Right lobe of liver (tissue), 4 donors: ENCODE results near the gene SEMA4B.

Experiments used
- POLR2A ChIP-seq: fragments of 450-650 bp; IDR thresholded peaks from one replicate; pipeline ENCODE4 v1.6.1; 2017; ENCODE audit warnings: antibody characterized with exemption, mild to moderate bottlenecking
- TF ChIP-seq, protein P1 (sequence below), 4 donors: fragments of 200-600 bp in 3 of 4; fragments of 450-650 bp in 1 of 4; IDR thresholded peaks; one replicate each; pipeline versions ENCODE4 v1.5.1 to v1.8.0; 2016 to 2022; ENCODE audit warnings: antibody characterized with exemption in 4 of 4, mild to moderate bottlenecking in 2 of 4
- donor health status: DM: no; HTN: no; CAD: no.
- donor health status: DM: no; HTN: no; CAD: no.
- donor health status: DM: no; HTN: yes; CAD: no.

DNA sequence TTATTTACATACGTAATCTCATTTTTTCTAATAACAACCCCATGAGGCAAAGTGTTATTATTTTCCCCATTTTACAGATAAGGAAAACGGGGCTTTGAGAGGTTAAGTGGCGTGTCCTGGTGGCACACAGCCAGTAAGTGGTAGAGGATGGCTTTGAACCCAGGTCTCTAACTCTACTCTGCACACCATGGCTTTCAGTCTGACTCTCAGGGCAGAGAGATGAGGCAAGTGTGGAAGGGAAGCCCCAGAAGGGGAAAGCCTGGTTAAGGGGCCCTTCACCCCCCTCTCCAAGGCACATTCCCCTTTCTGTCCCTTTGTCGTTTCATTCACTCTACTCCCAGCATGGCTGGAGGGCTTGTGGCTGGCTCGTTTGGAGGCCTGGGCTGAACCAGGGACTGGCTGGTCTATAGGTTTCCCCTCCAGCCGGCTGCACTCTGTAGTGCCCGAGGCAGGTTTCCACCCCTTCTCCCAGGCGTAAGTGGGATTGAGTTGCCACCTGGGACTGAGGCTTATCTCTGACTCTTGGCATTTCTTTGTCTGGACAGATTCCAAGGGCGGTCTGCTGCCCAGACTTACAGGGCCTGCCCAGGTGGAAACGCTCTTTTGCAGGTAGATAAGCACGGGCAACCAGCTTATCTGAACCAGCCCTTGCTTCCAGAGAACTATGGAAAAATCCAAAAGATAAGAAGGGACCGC lies 12.1 kb downstream of the SEMA4B start:
- no peak for TF ChIP-seq POLR2A
- TF ChIP-seq, protein P1, sequence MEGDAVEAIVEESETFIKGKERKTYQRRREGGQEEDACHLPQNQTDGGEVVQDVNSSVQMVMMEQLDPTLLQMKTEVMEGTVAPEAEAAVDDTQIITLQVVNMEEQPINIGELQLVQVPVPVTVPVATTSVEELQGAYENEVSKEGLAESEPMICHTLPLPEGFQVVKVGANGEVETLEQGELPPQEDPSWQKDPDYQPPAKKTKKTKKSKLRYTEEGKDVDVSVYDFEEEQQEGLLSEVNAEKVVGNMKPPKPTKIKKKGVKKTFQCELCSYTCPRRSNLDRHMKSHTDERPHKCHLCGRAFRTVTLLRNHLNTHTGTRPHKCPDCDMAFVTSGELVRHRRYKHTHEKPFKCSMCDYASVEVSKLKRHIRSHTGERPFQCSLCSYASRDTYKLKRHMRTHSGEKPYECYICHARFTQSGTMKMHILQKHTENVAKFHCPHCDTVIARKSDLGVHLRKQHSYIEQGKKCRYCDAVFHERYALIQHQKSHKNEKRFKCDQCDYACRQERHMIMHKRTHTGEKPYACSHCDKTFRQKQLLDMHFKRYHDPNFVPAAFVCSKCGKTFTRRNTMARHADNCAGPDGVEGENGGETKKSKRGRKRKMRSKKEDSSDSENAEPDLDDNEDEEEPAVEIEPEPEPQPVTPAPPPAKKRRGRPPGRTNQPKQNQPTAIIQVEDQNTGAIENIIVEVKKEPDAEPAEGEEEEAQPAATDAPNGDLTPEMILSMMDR (IDR thresholded peaks at IDR 0.05), result no peak
